HepG2 (cell line): ENCODE results near the gene DHX36. TPM values are rescaled to one million over a fixed set of nuclear protein-coding genes. Genes with fewer than 3 reads are reported as not detected.

Experiments used
- ARNTL ChIP-seq: sonication (generic); formaldehyde crosslinking; IDR thresholded peaks from 2 replicates; pipeline ENCODE4 v1.4.0; 2020; ENCODE audit warnings: mild to moderate bottlenecking, missing genetic modification reagents
- FOXO4 ChIP-seq: sonication (generic); formaldehyde crosslinking; conservative IDR thresholded peaks from 2 replicates; pipeline ENCODE4 v1.8.1; 2023; ENCODE audit warnings: missing genetic modification reagents
- GZF1 ChIP-seq: sonication (generic); formaldehyde crosslinking; IDR thresholded peaks from 2 replicates; pipeline ENCODE4 v1.5.1; 2020; ENCODE audit warnings: mild to moderate bottlenecking, missing genetic modification reagents
- HIC2 ChIP-seq: sonication (generic); formaldehyde crosslinking; IDR thresholded peaks from 2 replicates; pipeline ENCODE4 v1.9.0; 2022; ENCODE audit warnings: low read depth, missing genetic modification reagents
- RFXANK ChIP-seq: IDR thresholded peaks from 2 replicates; pipeline ENCODE4 v1.6.1; 2016
- RXRB ChIP-seq: IDR thresholded peaks from 2 replicates; pipeline ENCODE4 v1.6.1; 2016; ENCODE audit warnings: borderline replicate concordance, missing genetic modification reagents, missing compliant biosample characterization
- THRA ChIP-seq: sonication (generic); formaldehyde crosslinking; IDR thresholded peaks from 2 replicates; pipeline ENCODE4 v1.4.0; 2020; ENCODE audit warnings: missing genetic modification reagents, borderline replicate concordance
- ZBTB2 ChIP-seq: sonication (generic); formaldehyde crosslinking; IDR thresholded peaks from 2 replicates; pipeline ENCODE4 v1.8.0; 2022; ENCODE audit warnings: low read depth, missing genetic modification reagents
- ZC3H4 ChIP-seq: sonication (generic); formaldehyde crosslinking; IDR thresholded peaks from 2 replicates; pipeline ENCODE4 v1.4.0; 2020; ENCODE audit warnings: missing genetic modification reagents, borderline replicate concordance
- ZNF143 ChIP-seq: sonication (generic); formaldehyde crosslinking; IDR thresholded peaks from 2 replicates; pipeline ENCODE4 v1.4.0; 2020; ENCODE audit warnings: missing genetic modification reagents
- ZNF235 ChIP-seq: sonication (generic); formaldehyde crosslinking; IDR thresholded peaks from 2 replicates; pipeline ENCODE4 v1.8.1; 2023; ENCODE audit warnings: mild to moderate bottlenecking, missing genetic modification reagents, borderline replicate concordance
- ZNF292 ChIP-seq: sonication (generic); formaldehyde crosslinking; IDR thresholded peaks from 2 replicates; pipeline ENCODE4 v1.8.1; 2022; ENCODE audit warnings: mild to moderate bottlenecking, low read depth, missing genetic modification reagents, borderline replicate concordance
- ZNF34 ChIP-seq: sonication (generic); formaldehyde crosslinking; IDR thresholded peaks from 2 replicates; pipeline ENCODE4 v1.4.0; 2020; ENCODE audit warnings: mild to moderate bottlenecking, missing genetic modification reagents, borderline replicate concordance
- ZNF639 ChIP-seq: conservative IDR thresholded peaks from 2 replicates; pipeline ENCODE4 v1.6.1; 2018; ENCODE audit warnings: missing genetic modification reagents
- ZNF878 ChIP-seq: sonication (generic); formaldehyde crosslinking; IDR thresholded peaks from 2 replicates; pipeline ENCODE4 v1.8.1; 2023; ENCODE audit warnings: mild to moderate bottlenecking, missing genetic modification reagents, moderate library complexity
- polyA plus RNA-seq, 8 experiments: library from polyadenylated mRNA; depleted of rRNA in 3 of 8; stranded (reverse) in 7 of 8; unstranded in 1 of 8; fragments of >200 nt; fragmentation: Illumina TruSeq in 4 of 8; extraction: Trizol in 4 of 8; gene quantifications; 2 replicates each; pipeline versions ENCODE4 v1.2.1 to v1.2.3, GENCODE V29; 2011 to 2016; ENCODE audit warnings: low read depth in 4 of 8, missing spikeins in 1 of 8, mixed read lengths in 1 of 8; ENCODE audit not compliant: insufficient read depth in 1 of 8
- total RNA-seq, 5 experiments: library from RNA; depleted of rRNA; stranded (reverse); fragments of >200 nt; fragmentation: Illumina TruSeq; extraction: Trizol; gene quantifications; 2 replicates each; pipeline ENCODE4 v1.2.3, GENCODE V29; 2016; ENCODE audit warnings: low read depth in 1 of 5
- TF ChIP-seq, protein P1 (sequence below): sonication (generic); formaldehyde crosslinking; IDR thresholded peaks from 2 replicates; pipeline ENCODE4 v1.4.0; 2020; ENCODE audit warnings: mild to moderate bottlenecking, missing genetic modification reagents
- TF ChIP-seq, protein P2 (sequence below): sonication (generic); formaldehyde crosslinking; IDR thresholded peaks from 2 replicates; pipeline ENCODE4 v1.5.1; 2020; ENCODE audit warnings: missing genetic modification reagents, mild to moderate bottlenecking, borderline replicate concordance

The DHX36 gene
- total and polyA plus RNA-seq, 2 of the 13 experiments (the other 11 are each of a cell fraction or from before 2014, with no cell fraction given), result 30.3 to 44.2 TPM

DNA sequence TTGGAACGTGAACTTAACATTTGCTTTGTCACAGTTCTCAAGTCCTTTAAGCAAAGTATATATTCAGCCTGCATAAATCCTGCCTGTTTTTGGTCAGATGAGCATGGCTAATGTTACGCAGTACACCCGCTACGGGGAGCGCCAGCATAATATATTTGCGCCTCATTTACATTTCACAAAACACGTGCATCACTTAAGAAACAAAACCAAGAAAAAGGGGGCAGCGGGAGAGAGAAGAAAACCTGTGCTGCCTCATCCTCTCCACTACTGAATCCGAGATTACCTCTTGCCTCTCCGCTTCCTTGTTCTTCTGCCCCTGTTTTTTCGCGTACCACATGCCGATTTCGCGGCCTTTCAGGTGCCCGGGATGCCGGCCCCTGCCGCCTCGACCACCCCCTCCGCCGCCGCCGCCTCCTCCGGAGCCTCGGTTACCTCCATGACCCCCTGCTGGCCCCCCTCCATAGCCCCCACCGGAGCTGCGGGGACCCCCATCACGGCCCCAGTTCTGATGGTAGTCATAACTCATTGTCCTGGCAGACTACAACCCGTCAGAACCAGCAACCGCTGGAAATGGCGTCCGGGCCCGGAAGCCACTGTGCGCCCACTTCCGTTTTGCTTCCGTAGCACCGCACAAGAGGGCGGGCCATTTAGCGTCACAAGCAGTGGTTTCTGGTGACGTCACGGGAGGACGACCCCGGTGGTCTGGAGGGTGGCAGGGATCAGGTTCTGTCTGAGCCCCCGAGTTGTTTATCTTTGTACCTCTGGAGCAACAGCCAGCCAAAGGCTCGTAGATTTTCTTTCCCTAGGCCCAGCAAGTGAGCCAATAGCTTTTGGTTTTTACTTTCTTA is at the start of gene DHX36 (continued):
- TF ChIP-seq HIC2 (no peak), ZNF878 (peak; percentile 49; the same call in 1 of the 2 replicates), THRA (CRISPR knock-in tag) (peak; percentile 52; the same call in 1 of the 2 replicates), RFXANK (CRISPR knock-in tag) (0 out of 2 replicates have a peak, but pooled peaks have one; percentile 49), ZC3H4 (CRISPR knock-in tag) (no peak), FOXO4 (CRISPR knock-in tag) (no peak), ZNF292 (CRISPR knock-in tag) (no peak), GZF1 (CRISPR knock-in tag) (no peak), ZNF235 (CRISPR knock-in tag) (no peak), ZNF34 (CRISPR knock-in tag) (no peak), ZBTB2 (CRISPR knock-in tag) (no peak), ZNF639 (CRISPR knock-in tag) (0 out of 2 replicates have a peak, but pooled peaks have one; percentile 14), ARNTL (CRISPR knock-in tag) (0 out of 2 replicates have a peak, but pooled peaks have one; percentile 19), RXRB (CRISPR knock-in tag) (no peak), ZNF143 (no peak)
- TF ChIP-seq, protein P1, sequence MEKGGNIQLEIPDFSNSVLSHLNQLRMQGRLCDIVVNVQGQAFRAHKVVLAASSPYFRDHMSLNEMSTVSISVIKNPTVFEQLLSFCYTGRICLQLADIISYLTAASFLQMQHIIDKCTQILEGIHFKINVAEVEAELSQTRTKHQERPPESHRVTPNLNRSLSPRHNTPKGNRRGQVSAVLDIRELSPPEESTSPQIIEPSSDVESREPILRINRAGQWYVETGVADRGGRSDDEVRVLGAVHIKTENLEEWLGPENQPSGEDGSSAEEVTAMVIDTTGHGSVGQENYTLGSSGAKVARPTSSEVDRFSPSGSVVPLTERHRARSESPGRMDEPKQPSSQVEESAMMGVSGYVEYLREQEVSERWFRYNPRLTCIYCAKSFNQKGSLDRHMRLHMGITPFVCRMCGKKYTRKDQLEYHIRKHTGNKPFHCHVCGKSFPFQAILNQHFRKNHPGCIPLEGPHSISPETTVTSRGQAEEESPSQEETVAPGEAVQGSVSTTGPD (CRISPR knock-in tag), result no peak
- TF ChIP-seq, protein P2, sequence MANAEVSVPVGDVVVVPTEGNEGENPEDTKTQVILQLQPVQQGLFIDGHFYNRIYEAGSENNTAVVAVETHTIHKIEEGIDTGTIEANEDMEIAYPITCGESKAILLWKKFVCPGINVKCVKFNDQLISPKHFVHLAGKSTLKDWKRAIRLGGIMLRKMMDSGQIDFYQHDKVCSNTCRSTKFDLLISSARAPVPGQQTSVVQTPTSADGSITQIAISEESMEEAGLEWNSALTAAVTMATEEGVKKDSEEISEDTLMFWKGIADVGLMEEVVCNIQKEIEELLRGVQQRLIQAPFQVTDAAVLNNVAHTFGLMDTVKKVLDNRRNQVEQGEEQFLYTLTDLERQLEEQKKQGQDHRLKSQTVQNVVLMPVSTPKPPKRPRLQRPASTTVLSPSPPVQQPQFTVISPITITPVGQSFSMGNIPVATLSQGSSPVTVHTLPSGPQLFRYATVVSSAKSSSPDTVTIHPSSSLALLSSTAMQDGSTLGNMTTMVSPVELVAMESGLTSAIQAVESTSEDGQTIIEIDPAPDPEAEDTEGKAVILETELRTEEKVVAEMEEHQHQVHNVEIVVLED (CRISPR knock-in tag), result peak; percentile 55
